GM19455 (cell line): ENCODE data around the gene HMCN1.
"Not testable (repeated sequence)": the region's sequence is repeated elsewhere in the genome, so short reads cannot be mapped to it uniquely, and the experiment has no call there.

Experiments
- ATAC-seq: cut with Tn5 transposase; IDR thresholded peaks from one replicate; pipeline ENCODE4 v1.9.1; 2021; ENCODE audit not compliant: unreplicated experiment

Gene HMCN1

DNA sequence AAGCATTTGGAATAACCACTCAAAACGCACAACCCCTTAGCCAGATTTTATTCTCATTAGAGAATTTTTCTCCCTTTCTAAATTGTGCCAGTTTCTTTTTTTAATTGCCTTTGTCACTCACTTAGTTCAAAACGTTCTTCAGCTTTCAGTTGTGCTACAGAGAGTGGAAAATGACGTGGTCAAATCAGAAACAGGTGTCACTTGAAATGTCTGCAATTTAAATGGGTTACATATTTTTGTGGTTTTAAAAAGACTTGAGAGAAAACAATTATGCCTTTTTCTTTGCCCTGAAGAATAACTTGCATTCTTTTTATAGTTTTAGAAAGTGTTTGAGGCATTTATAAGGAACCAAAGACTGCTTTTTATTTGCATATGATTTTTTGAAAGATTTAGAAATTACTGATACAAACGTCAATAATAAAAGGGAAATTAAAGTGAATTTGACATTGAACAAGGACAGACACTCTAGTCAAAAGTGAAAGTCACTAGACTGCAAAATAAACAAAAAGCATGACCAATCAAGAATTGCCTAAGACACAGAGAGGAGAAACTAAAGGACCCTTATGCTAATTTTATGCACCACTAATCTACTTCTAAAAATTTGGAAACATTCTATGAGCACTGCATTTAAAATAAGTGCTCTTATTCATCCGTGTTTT lies 449.9 kb downstream of the HMCN1 start:
- peak; percentile 54 for ATAC-seq

DNA sequence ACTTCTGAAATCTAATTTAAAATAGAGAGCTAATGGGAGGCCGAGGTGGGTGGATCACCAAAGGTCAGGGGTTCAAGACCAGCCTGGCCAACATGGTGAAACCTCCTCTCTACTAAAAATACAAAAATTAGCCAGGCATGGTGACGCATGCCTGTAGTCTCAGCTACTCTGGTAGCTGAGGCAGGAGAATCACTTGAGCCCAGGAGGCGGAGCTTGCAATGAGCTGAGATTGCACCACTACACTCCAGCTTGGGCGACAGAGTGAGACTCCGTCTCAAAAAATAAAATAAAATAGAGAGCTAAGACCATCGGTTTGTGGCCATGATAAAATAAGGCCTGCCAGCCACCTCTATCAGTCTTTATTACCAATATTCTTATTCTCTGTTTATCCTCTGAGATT lies 452.1 kb downstream of the HMCN1 start:
- not testable (repeated sequence) for ATAC-seq

DNA sequence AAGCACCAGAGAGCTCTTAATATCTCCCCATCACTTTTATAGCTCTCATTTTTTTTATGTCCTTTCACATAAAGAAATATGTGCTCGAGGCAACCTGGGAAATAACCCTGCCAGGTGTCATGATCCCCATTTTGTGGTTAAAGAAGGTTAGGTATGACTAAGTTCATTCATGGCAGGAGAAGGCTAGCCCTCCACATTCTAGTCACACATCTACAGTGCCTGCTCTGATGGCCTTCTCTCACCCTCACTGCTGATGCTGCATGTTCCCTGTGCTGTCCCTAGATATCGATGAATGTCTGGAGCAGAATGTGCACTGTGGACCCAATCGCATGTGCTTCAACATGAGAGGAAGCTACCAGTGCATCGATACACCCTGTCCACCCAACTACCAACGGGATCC lies 453.4 kb downstream of the HMCN1 start:
- ATAC-seq = no peak

DNA sequence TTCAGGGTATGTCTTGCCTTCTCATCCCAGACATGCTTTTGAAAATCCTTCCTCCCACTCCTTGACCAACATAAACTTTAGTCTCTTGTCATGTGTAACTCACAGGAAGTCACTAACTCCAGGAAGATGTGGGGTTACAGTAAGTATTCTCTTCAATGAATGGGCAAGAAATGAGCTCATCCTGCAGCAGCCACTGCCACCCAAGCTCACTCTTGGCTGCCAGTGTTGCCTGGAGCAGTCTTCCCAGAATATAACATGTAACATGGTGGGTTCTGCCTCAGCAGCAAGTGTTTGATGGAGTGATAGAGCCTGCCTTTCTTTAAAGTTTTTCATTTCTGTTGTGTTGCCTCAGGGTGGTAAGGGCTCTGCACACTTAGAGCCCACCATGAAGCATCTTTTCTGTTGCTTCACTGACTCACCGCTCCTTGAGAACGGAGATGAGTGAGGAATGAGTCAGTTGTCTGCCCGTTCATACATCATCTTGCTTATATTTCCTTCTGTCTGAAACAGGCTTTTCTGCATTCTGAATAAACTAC lies 453.9 kb downstream of the HMCN1 start:
- no peak for ATAC-seq

DNA sequence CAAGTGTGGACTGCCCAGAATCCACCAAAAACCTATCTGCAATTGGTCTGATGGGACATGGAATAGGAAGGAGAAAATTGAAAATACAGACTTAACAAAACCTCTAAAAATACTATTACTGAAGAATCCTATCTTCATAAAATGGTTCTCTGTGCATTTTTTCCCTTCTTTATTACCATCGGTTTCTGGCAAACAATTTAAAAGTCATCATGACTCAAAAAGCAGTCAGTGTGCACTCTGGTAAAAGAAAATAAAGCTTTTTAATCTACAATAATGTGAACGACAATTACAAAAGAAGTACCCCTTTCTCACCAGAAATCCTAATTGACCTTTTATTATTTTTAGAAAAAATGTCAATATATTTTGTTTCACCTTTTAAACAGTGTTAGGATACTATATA lies 454.5 kb downstream of the HMCN1 start:
- ATAC-seq = no peak

DNA sequence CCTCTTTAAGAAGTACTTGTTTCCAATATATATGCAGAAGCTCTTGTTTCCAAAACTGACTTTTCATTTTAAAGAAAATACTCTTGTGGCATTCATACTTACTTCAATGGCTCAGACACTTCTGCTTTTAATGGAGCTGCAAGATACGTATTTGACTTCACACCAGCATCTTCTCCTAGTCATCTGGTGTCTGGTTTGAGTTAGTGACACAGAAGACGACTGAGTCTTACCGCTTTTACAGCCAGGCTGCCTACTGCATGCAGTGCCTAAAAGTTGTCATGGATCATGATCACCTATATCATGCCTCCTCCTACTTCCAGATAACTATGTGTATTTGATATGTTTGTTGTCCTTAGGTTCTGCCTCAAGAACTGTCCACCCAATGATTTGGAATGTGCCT lies 455.0 kb downstream of the HMCN1 start:
- no peak for ATAC-seq

DNA sequence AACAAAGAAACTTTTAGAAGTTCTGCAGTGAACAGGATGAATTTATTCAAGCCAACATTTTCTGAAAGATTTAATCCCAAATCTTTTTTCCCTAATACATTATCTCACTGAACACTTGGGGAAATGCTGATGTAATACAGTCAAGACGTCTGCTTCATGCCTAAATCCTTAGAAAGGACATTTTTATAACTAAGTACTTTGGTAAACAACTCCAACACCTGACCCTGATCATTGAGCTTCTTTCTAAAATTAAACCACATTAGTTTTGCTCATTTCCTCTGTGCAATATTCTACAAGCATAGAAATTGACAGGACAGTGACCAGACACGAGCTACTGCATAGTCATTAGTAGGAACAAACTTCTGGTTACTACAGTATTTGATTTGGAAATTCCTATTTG lies 457.3 kb downstream of the HMCN1 start:
- no peak for ATAC-seq

DNA sequence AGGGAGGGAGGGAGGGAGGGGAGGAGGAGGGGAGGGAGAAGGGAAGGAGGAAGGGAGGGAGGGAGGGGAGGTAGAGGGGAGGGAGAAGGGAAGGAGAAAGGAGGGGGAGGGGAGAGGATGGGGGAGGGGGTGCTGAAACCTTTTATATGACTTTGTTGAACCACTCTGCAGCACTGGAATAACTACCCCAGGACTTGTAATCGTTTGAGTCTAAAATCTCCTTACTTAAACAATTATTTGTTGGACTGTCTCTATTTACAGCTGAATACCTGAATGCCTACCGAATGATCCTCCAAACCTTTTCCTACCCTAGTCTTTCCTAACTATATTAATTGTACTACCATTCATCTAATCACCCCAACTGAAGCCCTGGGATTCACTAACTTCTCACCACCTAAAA lies 459.0 kb downstream of the HMCN1 start:
- ATAC-seq = no peak

DNA sequence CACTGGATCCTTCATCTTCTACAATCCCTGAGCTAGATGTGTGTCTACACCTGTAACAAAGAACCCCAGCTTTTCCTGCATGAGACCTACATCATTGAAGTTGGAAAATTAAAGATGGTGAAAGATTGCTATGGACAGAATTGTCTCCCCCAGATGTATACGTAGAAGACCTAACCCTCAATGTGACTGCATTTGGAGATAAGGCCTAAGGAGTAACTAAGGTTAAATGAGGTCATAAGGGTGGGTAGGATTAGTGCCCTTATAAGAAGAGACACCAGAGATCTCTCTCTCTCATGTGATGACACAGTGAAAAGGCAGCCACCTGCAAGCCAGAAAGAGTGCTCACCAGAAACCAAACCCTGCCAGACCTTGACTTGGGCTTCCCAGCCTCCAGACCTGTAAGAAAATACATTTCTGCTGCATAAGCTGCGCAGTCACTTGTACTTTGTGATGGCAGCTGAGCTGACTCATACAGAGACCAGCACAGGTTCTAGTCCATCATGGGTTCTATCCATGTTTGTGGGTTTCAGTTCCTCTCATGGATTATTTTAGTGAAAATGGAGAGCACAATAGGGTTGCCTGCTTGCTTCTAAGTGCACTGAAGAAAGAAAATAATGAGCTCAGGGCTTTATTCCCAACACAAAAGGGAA lies 460.0 kb downstream of the HMCN1 start:
- ATAC-seq = peak; percentile 90

DNA sequence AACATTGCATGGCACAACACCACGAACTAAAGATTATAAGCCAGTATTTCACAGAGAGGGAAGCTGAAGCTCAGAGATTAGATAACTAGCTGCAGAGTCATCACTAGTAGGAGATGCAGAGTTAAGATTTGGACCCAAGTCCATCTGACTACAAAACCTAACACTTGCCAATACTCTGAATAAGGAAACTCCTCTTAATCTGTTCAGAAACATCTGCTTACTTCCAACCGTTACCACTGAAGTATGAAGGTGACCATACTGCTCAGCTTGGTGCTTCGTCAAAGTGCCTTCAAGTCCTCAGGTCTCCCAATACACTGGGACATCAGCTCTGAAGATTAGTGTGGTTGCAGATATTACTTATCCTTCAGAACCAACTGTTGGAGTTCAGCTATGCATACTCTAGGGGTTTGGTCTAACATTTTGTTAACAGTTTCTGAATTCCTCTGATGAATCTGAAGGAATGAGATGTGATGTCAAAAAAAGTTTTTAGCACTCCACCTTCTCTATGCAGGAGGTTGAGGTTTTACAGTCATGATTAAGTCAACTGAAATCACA lies 461.3 kb downstream of the HMCN1 start:
- ATAC-seq = no peak

DNA sequence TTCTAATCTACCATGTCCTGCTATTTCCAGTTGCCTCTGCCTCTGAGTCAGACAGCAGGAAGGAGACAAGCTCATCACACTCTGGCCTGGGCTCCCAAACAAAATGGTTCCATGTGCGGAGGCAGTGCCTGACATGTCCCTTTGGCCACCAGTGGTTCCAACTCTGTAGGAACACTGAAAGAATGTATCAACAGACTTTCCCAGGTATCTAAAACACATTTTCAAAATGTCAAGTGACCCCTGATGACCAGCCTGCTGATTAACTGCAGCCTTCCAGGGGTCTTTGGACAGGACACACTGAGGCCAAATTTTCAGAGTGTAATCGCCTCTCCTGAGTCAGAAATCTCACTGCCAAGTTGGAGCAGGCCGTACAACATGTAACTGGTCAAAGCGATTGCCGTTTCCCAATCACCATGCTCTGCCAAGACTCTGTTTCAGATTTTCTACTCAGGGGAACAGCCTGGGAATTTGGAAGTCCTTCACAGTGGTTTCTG lies 468.1 kb downstream of the HMCN1 start:
- ATAC-seq = no peak

DNA sequence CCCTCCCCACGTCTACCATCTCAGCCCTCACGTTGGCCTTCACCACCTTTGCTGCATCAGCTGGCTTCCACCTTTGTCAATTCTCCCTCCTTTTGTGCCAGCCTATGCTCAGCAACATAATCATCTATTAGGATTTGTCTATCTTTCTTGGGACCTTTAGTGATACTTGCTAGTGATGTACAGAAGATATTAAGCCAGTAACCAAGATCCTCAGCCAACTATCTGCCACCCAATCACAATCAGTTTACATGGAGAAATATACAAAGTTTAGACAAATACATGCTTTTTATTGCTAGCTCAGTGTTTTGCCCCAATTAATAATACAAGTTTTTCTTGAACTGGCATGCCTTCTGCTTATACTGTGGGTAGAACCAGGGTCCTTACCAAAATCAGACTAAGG lies 468.6 kb downstream of the HMCN1 start:
- no peak for ATAC-seq

DNA sequence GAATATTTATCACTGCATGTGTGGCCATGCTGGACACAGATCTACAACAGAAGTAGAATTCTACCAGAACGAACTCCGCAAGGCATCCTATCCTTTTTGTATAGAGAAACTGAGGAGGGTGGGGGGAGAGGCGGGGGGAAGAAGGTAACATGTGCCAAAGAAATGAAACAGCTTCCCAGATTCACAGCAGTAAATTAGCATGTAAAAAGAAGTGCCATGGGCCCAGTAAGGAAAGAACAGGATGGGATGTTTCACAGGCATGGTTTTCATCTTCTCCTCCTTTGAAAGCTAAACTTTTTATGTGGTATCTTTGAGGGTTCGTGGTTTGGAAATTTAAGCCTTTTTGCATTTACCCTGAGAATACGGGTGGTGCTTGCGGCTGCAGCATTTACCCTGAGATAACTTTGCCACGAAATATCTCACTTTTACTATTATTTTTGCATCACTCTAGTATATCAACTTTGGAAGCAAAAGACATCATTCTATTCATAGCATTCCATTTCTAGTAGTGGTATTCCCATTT lies 471.9 kb downstream of the HMCN1 start:
- no peak for ATAC-seq

DNA sequence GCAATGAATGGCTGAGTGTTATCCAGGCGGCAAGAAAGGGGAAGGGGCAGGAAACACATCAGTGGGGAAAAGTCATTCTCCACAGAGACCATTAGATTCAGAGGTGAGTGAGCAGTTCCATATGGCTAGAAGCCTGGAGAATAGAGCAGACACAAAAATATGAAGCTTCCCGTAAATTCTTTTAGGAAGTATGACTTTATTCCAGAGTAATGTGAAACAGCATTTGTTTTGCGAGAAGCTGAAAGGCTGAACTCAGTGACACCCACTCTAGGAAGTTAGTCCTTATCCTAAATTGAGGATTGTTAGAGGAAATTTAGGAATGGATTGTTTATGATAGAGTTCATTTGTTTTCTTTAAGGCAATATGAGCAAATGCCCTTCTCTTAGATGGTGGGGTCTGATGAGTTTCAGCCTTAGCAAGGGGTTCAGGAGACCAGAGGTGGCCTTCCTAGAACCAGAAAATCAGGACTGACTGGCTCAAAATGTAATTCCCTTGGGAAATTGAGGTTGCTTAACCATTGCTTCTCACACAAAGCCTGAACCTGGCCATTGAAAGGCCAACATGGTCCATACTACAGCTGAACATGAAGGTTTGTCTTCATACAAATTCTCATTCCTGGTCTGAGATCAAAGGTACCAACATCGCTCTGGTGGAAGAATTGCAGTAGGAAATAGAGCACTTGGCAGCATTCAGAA lies 473.3 kb downstream of the HMCN1 start:
- no peak for ATAC-seq

DNA sequence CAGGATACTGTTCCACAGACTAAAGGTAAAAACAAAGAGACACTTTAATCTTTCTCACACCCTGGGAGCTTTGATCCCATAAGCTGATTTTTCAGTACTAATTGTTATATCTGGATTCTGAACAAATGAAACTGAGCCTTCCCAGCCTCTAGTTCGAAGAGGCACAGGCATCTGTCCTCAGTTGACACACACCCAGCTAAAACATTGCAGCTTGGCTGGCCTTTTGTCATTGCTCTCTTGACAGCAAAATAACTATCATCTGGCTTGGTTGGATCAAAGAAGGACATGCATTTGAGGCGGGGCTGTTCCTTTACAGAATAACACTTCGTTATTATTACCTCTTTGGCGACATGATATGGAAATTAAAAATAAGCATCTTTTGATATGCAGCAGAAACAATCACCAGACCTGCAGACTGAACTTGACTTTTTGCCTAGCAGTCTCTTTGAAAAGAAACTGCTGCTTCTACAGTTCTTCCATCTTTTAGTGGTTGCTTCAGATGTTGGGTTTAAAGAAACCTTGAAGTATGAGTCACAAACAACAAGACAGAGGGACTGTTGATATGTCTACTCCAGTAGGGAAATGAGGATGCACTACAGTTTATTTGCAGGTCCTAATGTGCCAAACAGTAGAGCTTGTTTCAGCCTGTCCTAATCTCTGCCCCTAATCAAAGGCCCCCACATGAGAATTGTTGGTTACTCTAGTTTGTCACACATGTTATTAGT lies 474.4 kb downstream of the HMCN1 start:
- no peak for ATAC-seq

DNA sequence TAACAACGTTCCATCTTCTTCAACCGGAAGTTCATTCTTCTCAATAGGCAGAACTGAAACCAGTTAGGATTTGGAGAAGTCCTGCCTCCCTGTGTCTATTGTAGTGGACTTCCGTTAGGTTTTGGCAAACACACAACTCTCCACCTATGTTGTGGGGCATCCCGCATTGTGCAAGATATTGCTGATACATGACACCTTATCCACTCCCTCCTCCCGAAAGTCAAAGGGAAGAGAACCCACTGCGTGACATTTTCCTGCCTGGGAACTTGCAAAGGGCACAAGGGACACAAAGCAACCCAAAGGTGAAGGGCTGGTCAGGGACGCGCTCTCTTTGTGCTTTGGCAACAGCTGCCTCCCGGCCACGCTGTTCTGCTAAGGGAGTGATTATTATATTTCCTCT lies 476.1 kb downstream of the HMCN1 start:
- ATAC-seq = no peak

DNA sequence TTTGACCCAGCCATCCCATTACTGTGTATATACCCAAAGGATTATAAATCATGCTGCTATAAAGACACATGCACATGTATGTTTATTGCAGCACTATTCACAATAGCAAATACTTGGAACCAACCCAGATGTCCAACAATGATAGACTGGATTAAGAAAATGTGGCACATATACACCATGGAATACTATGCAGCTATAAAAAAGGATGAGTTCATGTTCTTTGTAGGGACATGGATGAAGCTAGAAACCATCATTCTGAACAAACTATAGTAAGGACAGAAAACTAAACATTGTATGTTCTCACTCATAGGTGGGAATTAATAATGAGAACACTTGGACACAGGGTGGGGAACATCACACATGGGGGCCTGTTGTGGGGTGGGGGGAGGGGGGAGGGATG lies 477.4 kb downstream of the HMCN1 start:
- ATAC-seq = not testable (repeated sequence)

DNA sequence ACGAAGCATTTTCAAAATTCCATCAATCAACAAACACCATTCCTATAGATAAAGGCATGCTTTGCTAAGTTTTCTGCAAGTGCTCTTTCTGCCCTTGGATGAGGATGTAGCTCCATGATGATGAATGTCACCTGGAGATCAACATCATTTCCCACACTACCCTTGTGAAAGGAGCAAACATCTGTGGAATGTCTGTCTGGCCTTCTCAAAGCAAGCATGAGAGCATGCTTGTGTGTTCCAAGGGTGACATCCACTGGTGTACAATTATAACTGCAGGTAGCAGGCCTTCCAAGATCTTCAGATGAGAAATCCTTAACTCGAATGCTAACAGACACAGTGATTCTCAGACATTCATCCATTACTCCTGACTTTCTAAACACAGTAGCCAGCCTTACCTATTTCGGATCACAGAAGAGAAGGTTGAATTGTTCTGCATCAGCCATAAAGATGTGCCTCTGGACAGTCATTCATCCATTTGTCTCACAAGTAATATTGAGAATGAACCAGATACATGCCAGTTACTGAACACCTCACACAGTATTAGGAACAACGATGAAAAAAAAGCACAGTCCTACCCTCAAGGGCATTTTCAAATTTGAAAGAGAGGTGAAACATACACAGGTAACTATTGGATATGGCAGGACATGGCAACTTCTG lies 478.5 kb downstream of the HMCN1 start:
- peak; percentile 91 for ATAC-seq

DNA sequence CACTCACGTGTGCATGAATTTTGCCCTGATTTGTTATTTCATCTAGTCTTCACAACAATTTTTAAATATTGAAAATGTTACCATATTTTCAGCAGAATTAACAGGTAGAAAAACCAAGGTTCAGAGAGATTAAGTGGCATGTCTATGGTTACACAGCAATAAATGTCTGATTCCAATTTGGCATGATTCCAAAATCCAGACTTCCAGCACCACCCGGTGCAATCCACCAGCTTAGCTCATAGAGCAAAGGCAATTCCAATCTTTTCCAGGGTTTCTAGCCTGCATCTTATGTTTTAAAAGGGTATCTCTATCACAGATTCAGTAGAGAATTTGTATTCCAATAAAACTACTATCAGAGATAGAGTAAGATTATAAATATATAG lies 479.0 kb downstream of the HMCN1 start:
- ATAC-seq = no peak

DNA sequence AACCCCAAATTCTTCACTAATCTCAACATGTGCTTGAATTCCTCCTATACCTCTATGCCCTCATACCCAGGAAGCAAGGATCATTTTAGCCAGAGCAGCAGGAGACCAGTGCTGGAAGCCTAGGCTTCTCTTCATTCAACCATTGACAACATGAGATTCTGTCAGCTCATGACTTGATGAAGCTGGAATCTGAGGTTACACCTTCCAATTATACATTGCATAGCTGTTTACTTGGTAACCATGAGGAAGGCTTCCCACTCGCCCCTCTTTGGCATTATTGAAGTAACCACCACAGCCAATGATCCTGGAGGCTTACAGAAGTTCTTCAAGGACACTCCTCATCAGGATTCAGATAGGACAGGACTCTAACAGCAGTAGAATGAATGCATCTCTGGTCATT lies 480.6 kb downstream of the HMCN1 start:
- ATAC-seq = no peak
